Liver (tissue), 9 donors: ENCODE measurements around the gene CD300H. TPM values are rescaled to one million over a fixed set of nuclear protein-coding genes. Genes with fewer than 3 reads are reported as not detected.
"Not testable (repeated sequence)": the region's sequence is repeated elsewhere in the genome, so short reads cannot be mapped to it uniquely, and the experiment has no call there.

Experiments
- DNase-seq: peaks from one replicate; pipeline ENCODE4 v3.0.0-alpha.2; 2017; ENCODE audit warnings: low spot score
- H3K27ac ChIP-seq, 2 donors: one replicate each; pipeline ENCODE4 v1.7.0; 2013; ENCODE audit warnings: inconsistent platforms in 2 of 2, low read length in 2 of 2, control low read depth in 1 of 2, low read depth in 1 of 2, mild to moderate bottlenecking in 1 of 2
- H3K27me3 ChIP-seq, 4 donors: one replicate each; pipeline versions ENCODE4 v1.6.1 to v1.7.0; 2013; ENCODE audit warnings: low read length in 3 of 4, inconsistent platforms in 1 of 4, mild to moderate bottlenecking in 1 of 4, moderate library complexity in 1 of 4; ENCODE audit not compliant: control insufficient read depth in 4 of 4, insufficient read depth in 4 of 4
- H3K36me3 ChIP-seq, 4 donors: one replicate each; pipeline versions ENCODE4 v1.6.1 to v1.7.0; 2013; ENCODE audit warnings: low read length in 3 of 4, mild to moderate bottlenecking in 3 of 4, low read depth in 1 of 4, moderate library complexity in 1 of 4; ENCODE audit not compliant: control insufficient read depth in 4 of 4, insufficient read depth in 3 of 4
- H3K4me1 ChIP-seq, 4 donors: one replicate each; pipeline versions ENCODE4 v1.6.1 to v1.7.0; 2013; ENCODE audit warnings: low read length in 3 of 4, mild to moderate bottlenecking in 3 of 4, moderate library complexity in 1 of 4; ENCODE audit not compliant: control insufficient read depth in 4 of 4, insufficient read depth in 4 of 4
- H3K4me3 ChIP-seq, 3 donors: one replicate each; pipeline versions ENCODE4 v1.6.1 to v1.7.0; 2013; ENCODE audit warnings: low read length in 3 of 3, control low read depth in 1 of 3, low read depth in 1 of 3, mild to moderate bottlenecking in 1 of 3
- H3K9ac ChIP-seq, 2 donors: one replicate each; pipeline ENCODE4 v1.7.0; 2013; ENCODE audit warnings: low read length in 2 of 2, mild to moderate bottlenecking in 2 of 2, moderate library complexity in 2 of 2, control low read depth in 1 of 2, low read depth in 1 of 2
- H3K9me3 ChIP-seq, 4 donors: one replicate each; pipeline versions ENCODE4 v1.6.1 to v1.7.0; 2013; ENCODE audit warnings: low read length in 3 of 4; ENCODE audit not compliant: control insufficient read depth in 4 of 4
- CTCF ChIP-seq: fragments of 150-350 bp; IDR thresholded peaks from 2 replicates; pipeline ENCODE4 v1.5.1; 2017; ENCODE audit warnings: improper control_type of control experiment, low read depth, low read length; ENCODE audit not compliant: missing input control
- FOXA1 ChIP-seq: IDR thresholded peaks from 2 replicates; pipeline ENCODE4 v1.6.1; 2016; ENCODE audit warnings: antibody characterized with exemption
- FOXA2 ChIP-seq: IDR thresholded peaks from 2 replicates; pipeline ENCODE4 v1.6.1; 2016; ENCODE audit warnings: antibody characterized with exemption
- GABPA ChIP-seq, 2 donors: IDR thresholded peaks in 1 of 2; conservative IDR thresholded peaks in 1 of 2; 2 replicates each; pipeline ENCODE4 v1.6.1; 2016; ENCODE audit warnings: antibody characterized with exemption in 2 of 2, mild to moderate bottlenecking in 1 of 2, moderate library complexity in 1 of 2
- HNF4A ChIP-seq, 2 donors: conservative IDR thresholded peaks; 2 replicates each; pipeline ENCODE4 v1.6.1; 2016; ENCODE audit warnings: antibody characterized with exemption in 2 of 2, mild to moderate bottlenecking in 2 of 2
- JUND ChIP-seq, 2 donors: IDR thresholded peaks; 2 replicates each; pipeline ENCODE4 v1.6.1; 2016; ENCODE audit warnings: antibody characterized with exemption in 2 of 2
- MAX ChIP-seq: IDR thresholded peaks from 2 replicates; pipeline ENCODE4 v1.6.1; 2016; ENCODE audit warnings: antibody characterized with exemption
- NR2F2 ChIP-seq: IDR thresholded peaks from 2 replicates; pipeline ENCODE4 v1.6.1; 2016; ENCODE audit warnings: antibody characterized with exemption
- RAD21 ChIP-seq, 2 donors: IDR thresholded peaks; 2 replicates each; pipeline ENCODE4 v1.6.1; 2016; ENCODE audit warnings: antibody characterized with exemption in 2 of 2, mild to moderate bottlenecking in 2 of 2
- TAF1 ChIP-seq: conservative IDR thresholded peaks from 2 replicates; pipeline ENCODE4 v1.6.1; 2016; ENCODE audit warnings: antibody characterized with exemption, mild to moderate bottlenecking
- YY1 ChIP-seq: IDR thresholded peaks from 2 replicates; pipeline ENCODE4 v1.6.1; 2016; ENCODE audit warnings: antibody characterized with exemption, mild to moderate bottlenecking
- WGBS: extraction: QIAGEN DNeasy Blood & Tissue Kit; methylation state at CpG from one replicate; pipeline ENCODE4 v1.1.7; 2013; 5-methylcytosine and 5-hydroxymethylcytosine counted together
- polyA plus RNA-seq, 2 donors: library from polyadenylated mRNA; stranded (reverse) in 1 of 2; unstranded in 1 of 2; fragments of 200-250 nt in 1 of 2; fragments of >200 nt in 1 of 2; fragmentation: Nextera tagmentation in 1 of 2; extraction: Ambion mirVana in 1 of 2; gene quantifications; one replicate each; pipeline versions ENCODE4 v1.2.1 to v1.2.3, GENCODE V29; 2013 to 2015
- total RNA-seq, 2 donors: library from RNA; depleted of rRNA; stranded (reverse); fragments of >200 nt; gene quantifications; one replicate each; pipeline ENCODE4 v1.2.3, GENCODE V29; 2014
- TF ChIP-seq, protein P1 (sequence below): IDR thresholded peaks from 2 replicates; pipeline ENCODE4 v1.6.1; 2016; ENCODE audit warnings: antibody characterized with exemption
- donor health status: healthy.
- donor health status: healthy.
- donor health status: healthy.
- donor health status: healthy.
- donor health status: healthy.

The CD300H gene
- total and polyA plus RNA-seq, 4 donors = 0.47 TPM; not detected in 3

GRCh38 chr17:74579900-74580299, 12.6 kb upstream of the CD300H start:
- H3K27me3 ChIP-seq = peaks cover 0 to 5% (median 0%) of the 10 kb centered on the region in 4 donors
- H3K9me3 ChIP-seq = peaks cover 0 to 2% (median 0%) of the 10 kb centered on the region in 4 donors
- no peak overlapping the region for H3K4me3 ChIP-seq
- H3K27ac ChIP-seq = no peak overlapping the region
- no peak for TF ChIP-seq MAX
- TF ChIP-seq, protein P1, sequence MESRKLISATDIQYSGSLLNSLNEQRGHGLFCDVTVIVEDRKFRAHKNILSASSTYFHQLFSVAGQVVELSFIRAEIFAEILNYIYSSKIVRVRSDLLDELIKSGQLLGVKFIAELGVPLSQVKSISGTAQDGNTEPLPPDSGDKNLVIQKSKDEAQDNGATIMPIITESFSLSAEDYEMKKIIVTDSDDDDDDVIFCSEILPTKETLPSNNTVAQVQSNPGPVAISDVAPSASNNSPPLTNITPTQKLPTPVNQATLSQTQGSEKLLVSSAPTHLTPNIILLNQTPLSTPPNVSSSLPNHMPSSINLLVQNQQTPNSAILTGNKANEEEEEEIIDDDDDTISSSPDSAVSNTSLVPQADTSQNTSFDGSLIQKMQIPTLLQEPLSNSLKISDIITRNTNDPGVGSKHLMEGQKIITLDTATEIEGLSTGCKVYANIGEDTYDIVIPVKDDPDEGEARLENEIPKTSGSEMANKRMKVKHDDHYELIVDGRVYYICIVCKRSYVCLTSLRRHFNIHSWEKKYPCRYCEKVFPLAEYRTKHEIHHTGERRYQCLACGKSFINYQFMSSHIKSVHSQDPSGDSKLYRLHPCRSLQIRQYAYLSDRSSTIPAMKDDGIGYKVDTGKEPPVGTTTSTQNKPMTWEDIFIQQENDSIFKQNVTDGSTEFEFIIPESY = no peak
- TF ChIP-seq FOXA2 = no peak
- no peak for TF ChIP-seq NR2F2
- no peak for TF ChIP-seq JUND (IDR thresholded peaks at IDR 0.05)
- no peak for TF ChIP-seq GABPA (IDR thresholded peaks at IDR 0.05 in 1 of 2, conservative IDR thresholded peaks at IDR 0.05 in 1 of 2)
- DNase-seq = no peak
- 66% methylated on average over 7 of the region's 7 CpGs for WGBS
- no peaks in the 10 kb centered on the region for H3K4me1 ChIP-seq
- no peaks in the 10 kb centered on the region for H3K36me3 ChIP-seq
- no peak overlapping the region for H3K9ac ChIP-seq

DNA sequence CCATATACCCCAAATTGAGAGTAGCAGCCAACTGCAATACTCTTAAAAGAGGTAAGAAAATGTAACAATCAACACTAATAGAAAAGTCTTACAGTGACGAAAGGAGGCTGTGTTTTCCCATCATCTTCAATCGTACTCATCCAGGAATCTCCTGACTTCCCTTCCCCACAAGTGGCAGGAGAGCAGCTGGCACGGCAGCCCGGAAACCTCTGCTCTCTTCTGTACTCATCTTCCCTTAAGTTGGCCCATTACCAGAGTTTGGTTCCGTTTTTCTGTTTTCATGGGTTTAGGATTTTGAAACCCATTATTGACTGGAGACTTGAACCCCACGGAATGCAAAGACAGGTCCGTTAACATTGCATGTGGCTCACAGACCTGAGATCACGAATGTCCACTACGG, 11.7 kb upstream of the CD300H start:
- WGBS = 80% methylated on average over 9 of the region's 9 CpGs
- no peak for DNase-seq
- no peaks in the 10 kb centered on the region for H3K36me3 ChIP-seq
- peaks cover 0 to 2% (median 0%) of the 10 kb centered on the region in 4 donors for H3K9me3 ChIP-seq
- peaks cover 0 to 5% (median 0%) of the 10 kb centered on the region in 4 donors for H3K27me3 ChIP-seq
- no peak overlapping the region for H3K9ac ChIP-seq
- no peak overlapping the region for H3K27ac ChIP-seq
- no peak overlapping the region for H3K4me3 ChIP-seq
- no peaks in the 10 kb centered on the region for H3K4me1 ChIP-seq
- no peak for TF ChIP-seq HNF4A (conservative IDR thresholded peaks at IDR 0.05)
- TF ChIP-seq YY1 = no peak
- no peak for TF ChIP-seq TAF1

DNA sequence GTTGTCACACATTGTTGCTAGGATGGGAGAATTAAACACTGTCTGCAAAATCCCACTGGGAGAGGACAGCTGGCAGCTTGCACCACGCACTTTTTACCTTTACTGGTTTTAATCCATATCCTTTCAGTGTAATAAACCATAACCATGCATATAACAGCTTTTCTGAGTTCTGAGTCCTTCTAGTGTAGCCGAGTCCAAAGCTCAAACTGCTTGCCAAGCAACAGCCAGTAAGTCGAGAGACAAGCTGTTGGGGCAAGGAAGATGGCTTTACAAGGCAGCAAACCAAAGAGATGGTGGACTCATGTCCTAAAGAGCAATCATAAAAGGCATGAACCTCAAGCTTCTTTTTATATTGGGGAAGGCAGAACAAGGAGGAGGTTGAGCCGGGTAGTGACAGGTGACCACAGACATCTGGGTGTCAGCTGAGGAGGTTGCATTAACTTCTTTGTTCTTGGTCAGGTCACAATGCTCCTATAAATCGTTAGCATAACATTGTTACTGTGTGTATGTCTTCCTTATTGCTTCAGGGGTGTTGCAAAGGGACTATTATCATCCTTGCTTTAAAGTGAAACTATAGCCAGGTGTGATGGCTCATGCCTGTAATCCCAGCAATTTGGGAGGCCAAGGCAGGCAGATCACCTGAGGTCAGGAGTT, 7.3 kb upstream of the CD300H start:
- no peaks in the 10 kb centered on the region for H3K4me1 ChIP-seq
- 60% methylated on average over 5 of the region's 5 CpGs for WGBS
- no peaks in the 10 kb centered on the region for H3K36me3 ChIP-seq
- no peak for DNase-seq
- H3K9me3 ChIP-seq = no peaks in the 10 kb centered on the region
- H3K9ac ChIP-seq = no peak overlapping the region
- H3K27ac ChIP-seq = no peak overlapping the region
- H3K27me3 ChIP-seq = peaks cover 0 to 5% (median 0%) of the 10 kb centered on the region in 4 donors
- H3K4me3 ChIP-seq = no peak overlapping the region
- TF ChIP-seq FOXA2 (no peak), HNF4A (conservative IDR thresholded peaks at IDR 0.05) (no peak), GABPA (IDR thresholded peaks at IDR 0.05 in 1 of 2, conservative IDR thresholded peaks at IDR 0.05 in 1 of 2) (no peak), CTCF (no peak), RAD21 (IDR thresholded peaks at IDR 0.05) (no peak), NR2F2 (no peak), FOXA1 (no peak), JUND (IDR thresholded peaks at IDR 0.05) (no peak), TAF1 (no peak)
- TF ChIP-seq, protein P1 = no peak

GRCh38 chr17:74573635-74574034, 6.3 kb upstream of the CD300H start:
- H3K36me3 ChIP-seq, DNase-seq, H3K9me3 ChIP-seq, H3K27me3 ChIP-seq, H3K27ac ChIP-seq, H3K4me1 ChIP-seq, H3K9ac ChIP-seq, H3K4me3 ChIP-seq: not testable (repeated sequence)
